ENCODE measurements around the gene PPP4R4.
A peak's percentile ranks its signal among the peaks of the same experiment; 100 is the strongest.
"Not testable (repeated sequence)": the region's sequence is repeated elsewhere in the genome, so short reads cannot be mapped to it uniquely, and the experiment has no call there.

PPP4R4 gene

GRCh38 chr14:94143711-94144110 is 30.4 kb upstream of the PPP4R4 start:
- no peak for DNase-seq (ENCODE audit: low spot score)

GRCh38 chr14:94144765-94145164 is 29.4 kb upstream of the PPP4R4 start:
- DNase-seq (ENCODE audit: low spot score): peak; percentile 22

GRCh38 chr14:94145902-94146527 is 28.1 kb upstream of the PPP4R4 start:
- no peak for DNase-seq (ENCODE audit: low spot score)

GRCh38 chr14:94152676-94153075 is 21.4 kb upstream of the PPP4R4 start:
- DNase-seq (ENCODE audit: low spot score): no peak

GRCh38 chr14:94153750-94154342 is 20.3 kb upstream of the PPP4R4 start:
- DNase-seq (ENCODE audit: low spot score): no peak

- not testable (repeated sequence) for DNase-seq (ENCODE audit: low spot score)
Measured at GRCh38 chr14:94156143-94156542, 18.0 kb upstream of the PPP4R4 start.

- DNase-seq (ENCODE audit: low spot score): peak; percentile 6
Measured at GRCh38 chr14:94157197-94157596, 16.9 kb upstream of the PPP4R4 start.

GRCh38 chr14:94158239-94158883 is 15.8 kb upstream of the PPP4R4 start:
- DNase-seq (ENCODE audit: low spot score): peak; percentile 62

- DNase-seq (ENCODE audit: low spot score): no peak
Measured at GRCh38 chr14:94161058-94161457, 13.1 kb upstream of the PPP4R4 start.

- no peak for DNase-seq (ENCODE audit: low spot score)
Measured at GRCh38 chr14:94161981-94162380, 12.1 kb upstream of the PPP4R4 start.

- no peak for DNase-seq (ENCODE audit: low spot score)
Measured at GRCh38 chr14:94162466-94162865, 11.7 kb upstream of the PPP4R4 start.

- no peak for DNase-seq (ENCODE audit: low spot score)
Measured at GRCh38 chr14:94163796-94164195, 10.3 kb upstream of the PPP4R4 start.

GRCh38 chr14:94164685-94165431 is 9.3 kb upstream of the PPP4R4 start:
- no peak for DNase-seq (ENCODE audit: low spot score)

- no peak for DNase-seq (ENCODE audit: low spot score)
Measured at GRCh38 chr14:94165744-94166143, 8.4 kb upstream of the PPP4R4 start.

- no peak for DNase-seq (ENCODE audit: low spot score)
Measured at GRCh38 chr14:94170136-94170535, 4.0 kb upstream of the PPP4R4 start.

- DNase-seq (ENCODE audit: low spot score): peak; percentile 44
Measured at GRCh38 chr14:94171208-94171607, 2.9 kb upstream of the PPP4R4 start.

GRCh38 chr14:94172545-94172944 is 1.6 kb upstream of the PPP4R4 start:
- peak; percentile 5 for DNase-seq (ENCODE audit: low spot score)

GRCh38 chr14:94173471-94173884 is 644 bp upstream of the PPP4R4 start:
- peak; percentile 33 for DNase-seq (ENCODE audit: low spot score)

GRCh38 chr14:94174604-94175010 is 485 bp downstream of the PPP4R4 start:
- no peak for DNase-seq (ENCODE audit: low spot score)

GRCh38 chr14:94175011-94175745 is 1.1 kb downstream of the PPP4R4 start:
- peak; percentile 20 for DNase-seq (ENCODE audit: low spot score)

GRCh38 chr14:94175747-94176146 is 1.6 kb downstream of the PPP4R4 start:
- no peak for DNase-seq (ENCODE audit: low spot score)

- no peak for DNase-seq (ENCODE audit: low spot score)
Measured at GRCh38 chr14:94176808-94177207, 2.7 kb downstream of the PPP4R4 start.
